Right ventricle myocardium inferior (tissue), 1 donor: ENCODE data around the gene ODR4. TPM values are rescaled to one million over a fixed set of nuclear protein-coding genes. Genes with fewer than 3 reads are reported as not detected.

Experiments
- total RNA-seq: library from RNA; stranded (reverse); fragmentation: NEBNext Ultra II Directional; extraction: Animal tissue kit (Norgen Biotek cat#: 25700); gene quantifications from one replicate; pipeline ENCODE4 v1.2.1, GENCODE V29; 2021
- donor health status: DM: no; HTN: yes; CAD: no; lungs with severe emphysema.

ODR4 gene
- total RNA-seq, 1 donor from 2014 or later = 9.0 TPM

Other genes starting within 250 kb of the ODR4 start
- gene PRG4, start 79.6 kb upstream of the ODR4 start, total RNA-seq = 1.4 TPM
- 41.1 TPM for gene TPR, start 585 bp upstream of the ODR4 start, total RNA-seq
- not detected for gene PDC, start 85.3 kb downstream of the ODR4 start, total RNA-seq